Fibroblast of mammary gland (primary cell): Measurements from ENCODE around the gene INCENP.

Source experiments
- DNase-seq: peaks from one replicate; pipeline ENCODE4 v3.0.0-alpha.2; 2010; ENCODE audit warnings: low read depth
- H3K4me3 ChIP-seq: 2 replicates; pipeline ENCODE4 v1.5.1; 2011; ENCODE audit warnings: low read depth, mild to moderate bottlenecking, low read length, moderate library complexity; ENCODE audit not compliant: control insufficient read depth
- TF ChIP-seq, protein P1 (sequence below): conservative IDR thresholded peaks from 2 replicates; pipeline ENCODE4 v1.5.1; 2011; ENCODE audit warnings: low read depth, low read length, inconsistent platforms; ENCODE audit not compliant: control insufficient read depth, insufficient read depth

INCENP gene

DNA sequence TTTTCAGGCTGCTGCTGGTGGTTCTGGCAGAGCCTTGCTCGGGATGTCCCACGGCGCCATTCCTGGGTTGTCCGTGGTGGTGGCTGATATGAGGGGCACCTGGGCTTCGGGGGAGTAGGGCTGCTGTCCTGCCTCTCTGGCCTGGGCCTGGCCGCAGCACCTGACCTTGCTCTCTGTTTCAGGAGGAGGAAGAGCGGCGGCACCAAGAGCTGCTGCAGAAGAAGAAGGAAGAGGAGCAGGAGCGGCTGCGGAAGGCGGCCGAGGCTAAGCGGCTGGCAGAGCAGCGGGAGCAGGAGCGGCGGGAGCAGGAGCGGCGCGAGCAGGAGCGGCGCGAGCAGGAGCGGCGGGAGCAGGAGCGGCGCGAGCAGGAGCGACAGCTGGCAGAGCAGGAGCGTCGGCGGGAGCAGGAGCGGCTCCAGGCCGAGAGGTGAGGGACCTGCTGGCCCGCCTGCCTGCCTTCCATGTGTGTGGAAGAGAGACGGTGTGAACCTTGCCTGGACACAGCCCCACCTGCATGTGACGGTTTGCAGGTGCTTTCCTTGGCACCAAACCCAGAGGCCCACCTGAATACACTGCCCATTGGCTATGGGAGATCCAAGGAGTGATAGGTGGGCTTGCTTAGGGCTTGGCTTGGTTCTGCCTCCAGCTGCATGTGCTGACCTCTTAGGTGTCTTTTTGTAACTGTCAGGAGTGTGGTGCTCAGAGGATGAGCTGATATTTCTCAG lies 22.8 kb downstream of the INCENP start:
- TF ChIP-seq, protein P1, sequence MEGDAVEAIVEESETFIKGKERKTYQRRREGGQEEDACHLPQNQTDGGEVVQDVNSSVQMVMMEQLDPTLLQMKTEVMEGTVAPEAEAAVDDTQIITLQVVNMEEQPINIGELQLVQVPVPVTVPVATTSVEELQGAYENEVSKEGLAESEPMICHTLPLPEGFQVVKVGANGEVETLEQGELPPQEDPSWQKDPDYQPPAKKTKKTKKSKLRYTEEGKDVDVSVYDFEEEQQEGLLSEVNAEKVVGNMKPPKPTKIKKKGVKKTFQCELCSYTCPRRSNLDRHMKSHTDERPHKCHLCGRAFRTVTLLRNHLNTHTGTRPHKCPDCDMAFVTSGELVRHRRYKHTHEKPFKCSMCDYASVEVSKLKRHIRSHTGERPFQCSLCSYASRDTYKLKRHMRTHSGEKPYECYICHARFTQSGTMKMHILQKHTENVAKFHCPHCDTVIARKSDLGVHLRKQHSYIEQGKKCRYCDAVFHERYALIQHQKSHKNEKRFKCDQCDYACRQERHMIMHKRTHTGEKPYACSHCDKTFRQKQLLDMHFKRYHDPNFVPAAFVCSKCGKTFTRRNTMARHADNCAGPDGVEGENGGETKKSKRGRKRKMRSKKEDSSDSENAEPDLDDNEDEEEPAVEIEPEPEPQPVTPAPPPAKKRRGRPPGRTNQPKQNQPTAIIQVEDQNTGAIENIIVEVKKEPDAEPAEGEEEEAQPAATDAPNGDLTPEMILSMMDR: no peak
- no peak for DNase-seq
- H3K4me3 ChIP-seq: no peak overlapping the region

DNA sequence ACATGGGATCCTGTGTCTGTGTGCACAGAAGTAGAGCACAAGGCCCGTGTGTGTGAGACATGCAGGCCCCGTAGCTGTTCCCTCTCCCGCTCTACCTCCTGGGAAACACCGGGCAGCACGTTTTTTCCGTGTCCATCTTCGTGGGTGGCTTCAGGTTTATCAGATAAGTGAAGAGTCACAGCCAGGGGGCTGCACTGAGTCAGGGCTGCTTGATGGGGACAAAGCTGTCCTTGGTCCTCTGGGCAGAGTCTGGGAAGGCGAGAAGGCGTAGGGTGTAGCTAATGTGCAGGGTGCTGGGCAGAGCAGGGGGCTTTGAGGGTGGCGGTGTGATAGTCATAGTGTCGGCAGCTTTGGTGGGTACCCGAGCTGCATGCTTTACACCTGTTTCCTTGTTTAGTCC lies 23.7 kb downstream of the INCENP start:
- H3K4me3 ChIP-seq: no peak overlapping the region
- DNase-seq: no peak
- TF ChIP-seq, protein P1: peak; percentile 3

DNA sequence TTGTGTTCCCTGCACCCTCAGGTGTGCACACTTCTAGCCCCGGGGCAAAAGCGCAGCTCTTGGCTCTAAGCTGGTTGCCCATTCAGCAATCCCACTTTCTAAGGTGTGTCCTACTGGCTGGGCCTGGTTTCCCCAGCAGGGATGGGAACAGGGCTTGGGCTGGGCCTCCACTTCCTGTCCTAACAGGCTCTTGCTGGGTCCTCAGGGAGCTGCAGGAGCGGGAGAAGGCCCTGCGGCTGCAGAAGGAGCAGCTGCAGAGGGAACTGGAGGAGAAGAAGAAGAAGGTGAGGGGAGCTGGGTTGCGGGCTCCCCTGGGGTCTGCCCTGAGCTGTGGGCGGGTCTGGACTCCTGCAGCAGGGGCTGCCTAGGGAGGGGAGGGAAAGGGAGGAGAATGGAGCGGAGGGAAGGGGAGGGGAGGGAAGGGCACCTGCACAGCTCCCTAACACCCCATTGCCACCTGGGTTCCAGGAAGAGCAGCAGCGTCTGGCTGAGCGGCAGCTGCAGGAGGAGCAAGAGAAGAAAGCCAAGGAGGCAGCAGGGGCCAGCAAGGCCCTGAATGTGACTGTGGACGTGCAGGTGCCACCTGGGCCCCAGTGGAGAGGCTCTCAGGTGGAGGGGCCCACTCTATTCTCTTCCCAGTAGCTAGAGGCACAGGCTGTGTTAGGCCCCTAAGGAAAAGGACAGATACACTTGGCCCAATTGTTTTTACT lies 24.6 kb downstream of the INCENP start:
- no peak for DNase-seq
- TF ChIP-seq, protein P1: no peak

DNA sequence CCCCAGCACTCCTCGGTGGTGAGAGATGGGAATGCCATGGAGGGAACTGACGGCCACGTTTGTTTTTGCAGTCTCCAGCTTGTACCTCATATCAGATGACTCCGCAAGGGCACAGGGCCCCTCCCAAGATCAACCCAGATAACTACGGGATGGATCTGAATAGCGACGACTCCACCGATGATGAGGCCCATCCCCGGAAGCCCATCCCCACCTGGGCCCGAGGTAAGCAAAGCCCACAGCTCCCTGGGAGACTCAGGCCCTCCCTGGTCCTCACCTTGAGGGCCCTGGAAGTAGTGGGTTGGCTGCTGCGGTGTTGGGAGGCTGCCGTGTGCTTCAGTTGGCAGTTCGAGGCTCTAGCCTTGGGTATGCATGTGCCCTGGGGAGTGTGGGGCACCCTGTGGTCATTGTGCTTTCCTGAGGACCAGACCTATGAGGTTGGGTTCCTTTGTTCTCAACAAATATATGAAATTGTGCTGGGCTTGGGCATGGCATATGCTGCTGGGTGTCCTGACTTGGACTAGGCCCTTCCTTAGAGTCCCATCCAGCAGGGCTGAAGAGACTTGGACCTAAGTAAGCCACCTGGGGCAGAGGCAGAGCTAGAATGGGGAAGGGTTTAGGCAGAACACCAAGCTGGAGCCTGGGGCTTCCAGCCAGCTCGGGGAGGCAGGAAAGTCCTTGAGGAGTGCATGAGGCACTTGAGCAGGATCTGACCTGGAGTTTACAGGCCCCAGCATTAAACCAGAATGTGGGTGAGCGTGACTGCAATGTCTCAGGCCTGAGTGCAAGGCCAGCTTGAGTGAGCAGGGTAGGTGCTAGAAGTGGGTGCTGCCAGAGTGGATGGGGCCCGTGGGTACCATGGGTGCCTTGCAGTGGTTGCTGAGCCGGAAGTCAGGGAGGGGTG lies 26.4 kb downstream of the INCENP start:
- no peak for DNase-seq
- H3K4me3 ChIP-seq: no peak overlapping the region
- TF ChIP-seq, protein P1: no peak

More for the DNA sequence above, 24.6 kb downstream of the INCENP start:
- no peak overlapping the region for H3K4me3 ChIP-seq

DNA sequence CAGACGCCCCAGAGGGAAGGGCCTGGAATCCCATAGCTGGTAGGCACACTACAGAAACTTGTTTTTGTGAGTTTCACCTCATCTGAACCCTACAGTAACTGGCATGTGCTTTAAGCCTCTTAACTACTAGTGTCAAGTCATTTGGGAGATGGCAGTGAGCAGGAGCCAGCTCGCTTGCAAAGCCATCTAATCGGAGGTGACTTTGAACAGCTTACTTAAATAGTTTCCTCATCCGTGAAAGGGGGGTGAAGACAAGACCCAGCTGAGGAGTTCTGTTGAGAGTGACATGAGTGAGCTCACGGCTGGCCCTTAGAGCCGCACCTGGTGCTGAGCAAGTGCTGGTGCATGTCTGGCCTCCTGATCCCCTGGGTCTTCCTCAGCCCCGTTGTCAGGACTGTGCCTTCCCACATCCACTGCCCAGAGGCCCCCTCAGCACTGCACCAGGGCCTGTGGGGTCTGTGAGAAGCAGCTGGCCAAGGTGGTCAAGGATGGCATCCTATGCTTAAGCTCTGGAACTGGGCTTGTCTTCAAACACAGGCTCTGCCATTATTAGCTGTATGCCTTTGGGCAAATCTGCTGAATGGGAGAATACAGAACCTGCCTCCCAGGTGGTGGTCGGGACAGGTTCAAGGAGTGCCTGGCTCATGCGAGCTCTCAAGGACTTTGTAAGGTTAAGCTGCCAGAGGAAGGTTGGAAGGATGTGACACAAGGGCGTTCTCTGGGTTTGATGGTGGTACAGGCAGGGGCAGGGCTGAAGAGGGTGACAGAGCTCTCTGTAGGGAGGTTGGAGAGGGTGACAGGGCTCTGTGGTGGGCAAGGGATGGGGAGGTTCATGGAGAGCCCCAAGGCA lies 27.3 kb downstream of the INCENP start:
- H3K4me3 ChIP-seq: no peak overlapping the region
- no peak for DNase-seq
- TF ChIP-seq, protein P1: no peak

DNA sequence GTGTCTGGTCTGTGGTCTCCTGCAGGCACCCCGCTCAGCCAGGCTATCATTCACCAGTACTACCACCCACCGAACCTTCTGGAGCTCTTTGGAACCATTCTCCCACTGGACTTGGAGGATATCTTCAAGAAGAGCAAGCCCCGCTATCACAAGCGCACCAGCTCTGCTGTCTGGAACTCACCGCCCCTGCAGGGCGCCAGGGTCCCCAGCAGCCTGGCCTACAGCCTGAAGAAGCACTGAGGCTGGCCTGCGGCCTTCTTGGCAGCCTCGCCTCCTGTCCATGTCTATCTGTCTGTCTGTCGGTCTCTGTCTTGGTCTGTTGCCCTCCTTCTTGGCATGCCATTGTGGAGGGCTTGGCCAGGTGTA lies 27.9 kb downstream of the INCENP start:
- TF ChIP-seq, protein P1: no peak
- H3K4me3 ChIP-seq: no peak overlapping the region
- no peak for DNase-seq
